Effector memory CD8-positive, alpha-beta T cell (primary cell): ENCODE data around the gene PLXNA4.
"Not testable (repeated sequence)": the region's sequence is repeated elsewhere in the genome, so short reads cannot be mapped to it uniquely, and the experiment has no call there.

Experiments used
- ATAC-seq: fragments of 150-1000 bp; cut with Tn5 transposase; replicated peaks from 2 replicates; pipeline ENCODE4 v1.10.0; 2021; ENCODE audit warnings: mild to moderate bottlenecking, moderate library complexity
- DNase-seq, 3 experiments: peaks; one replicate each; pipeline ENCODE4 v3.0.0; 2021
- H3K27ac Mint-ChIP-seq, 2 donors: one replicate each; pipeline ENCODE4 v1.8.0; 2022; ENCODE audit warnings: mild to moderate bottlenecking in 2 of 2, mixed read lengths in 2 of 2, moderate library complexity in 2 of 2
- H3K27me3 Mint-ChIP-seq, 2 donors: one replicate each; pipeline ENCODE4 v1.8.0; 2022; ENCODE audit warnings: mixed read lengths in 2 of 2
- H3K36me3 Mint-ChIP-seq: one replicate; pipeline ENCODE4 v1.8.0; 2022; ENCODE audit warnings: mild to moderate bottlenecking, moderate library complexity, mixed read lengths; ENCODE audit not compliant: insufficient read depth
- H3K4me1 Mint-ChIP-seq, 2 donors: one replicate each; pipeline ENCODE4 v1.8.0; 2022; ENCODE audit warnings: low read depth in 2 of 2, mixed read lengths in 2 of 2
- H3K4me3 Mint-ChIP-seq, 2 donors: one replicate each; pipeline ENCODE4 v1.8.0; 2022; ENCODE audit warnings: mild to moderate bottlenecking in 2 of 2, mixed read lengths in 2 of 2, moderate library complexity in 2 of 2
- H3K9me3 Mint-ChIP-seq, 2 donors: one replicate each; pipeline ENCODE4 v1.8.0; 2022; ENCODE audit warnings: mixed read lengths in 2 of 2

Gene PLXNA4

DNA sequence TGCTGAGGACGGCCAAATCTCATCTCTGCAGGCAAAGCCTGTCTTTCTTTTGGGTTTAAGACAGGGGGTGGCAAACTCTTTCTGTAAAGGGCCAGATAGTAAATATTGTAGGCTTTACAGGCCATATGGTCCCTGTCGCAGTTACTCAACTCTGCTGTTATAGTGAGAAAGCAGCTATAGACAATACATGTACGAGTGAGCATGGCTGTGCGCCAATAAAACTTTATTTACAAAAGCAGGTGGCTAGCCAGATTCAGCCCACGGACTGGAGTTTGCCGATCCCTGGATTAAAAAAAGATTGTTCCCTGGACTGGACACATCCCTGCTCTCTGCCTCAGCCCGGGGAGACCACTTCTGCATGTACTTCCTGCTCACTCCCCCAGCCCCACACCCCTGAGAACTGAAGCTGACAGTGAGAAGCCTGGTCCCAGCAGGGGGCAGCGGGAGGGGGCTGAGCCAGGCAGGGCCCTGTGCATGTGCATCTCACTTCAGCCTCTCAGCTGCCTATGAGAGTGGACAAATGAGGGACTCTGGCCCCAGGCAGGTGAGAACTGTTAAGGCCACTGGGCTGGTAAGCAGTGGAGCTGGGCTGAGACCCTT, 392.4 kb downstream of the PLXNA4 start:
- H3K36me3 Mint-ChIP-seq, result peaks cover 3% of the 10 kb centered on the region
- no peak overlapping the region for H3K4me3 Mint-ChIP-seq
- ATAC-seq (no peak), DNase-seq (no peak)
- peaks cover 3 to 6% of the 10 kb centered on the region in 2 donors for H3K9me3 Mint-ChIP-seq
- no peaks in the 10 kb centered on the region for H3K4me1 Mint-ChIP-seq
- H3K27me3 Mint-ChIP-seq, result peaks cover 0 to 15% of the 10 kb centered on the region in 2 donors
- H3K27ac Mint-ChIP-seq, result no peak overlapping the region

DNA sequence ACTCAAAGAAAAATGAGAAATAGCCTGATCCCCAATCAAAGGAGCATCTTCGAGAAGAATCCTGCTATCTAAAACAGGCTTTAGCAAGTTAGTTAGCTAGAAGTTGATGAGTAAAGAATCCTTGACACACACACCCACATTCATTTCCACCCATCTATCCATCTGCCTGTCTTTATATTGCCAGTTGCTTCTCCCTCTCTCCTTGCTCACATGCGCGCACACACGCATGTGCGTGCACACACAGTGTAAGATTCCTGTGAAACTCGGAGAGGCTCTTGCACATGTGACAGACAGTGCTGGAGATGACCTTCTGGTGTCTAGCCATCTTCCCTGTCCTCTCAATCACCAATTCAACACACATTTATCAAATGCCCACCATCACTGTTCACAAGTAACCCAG, 393.3 kb downstream of the PLXNA4 start:
- Mint-ChIP-seq H3K27ac (no peak overlapping the region), H3K36me3 (peaks cover 3% of the 10 kb centered on the region), H3K4me1 (no peaks in the 10 kb centered on the region), H3K27me3 (peaks cover 0 to 15% of the 10 kb centered on the region in 2 donors), H3K4me3 (no peak overlapping the region), H3K9me3 (peaks cover 3 to 6% of the 10 kb centered on the region in 2 donors)
- DNase-seq (no peak), ATAC-seq (no peak)

DNA sequence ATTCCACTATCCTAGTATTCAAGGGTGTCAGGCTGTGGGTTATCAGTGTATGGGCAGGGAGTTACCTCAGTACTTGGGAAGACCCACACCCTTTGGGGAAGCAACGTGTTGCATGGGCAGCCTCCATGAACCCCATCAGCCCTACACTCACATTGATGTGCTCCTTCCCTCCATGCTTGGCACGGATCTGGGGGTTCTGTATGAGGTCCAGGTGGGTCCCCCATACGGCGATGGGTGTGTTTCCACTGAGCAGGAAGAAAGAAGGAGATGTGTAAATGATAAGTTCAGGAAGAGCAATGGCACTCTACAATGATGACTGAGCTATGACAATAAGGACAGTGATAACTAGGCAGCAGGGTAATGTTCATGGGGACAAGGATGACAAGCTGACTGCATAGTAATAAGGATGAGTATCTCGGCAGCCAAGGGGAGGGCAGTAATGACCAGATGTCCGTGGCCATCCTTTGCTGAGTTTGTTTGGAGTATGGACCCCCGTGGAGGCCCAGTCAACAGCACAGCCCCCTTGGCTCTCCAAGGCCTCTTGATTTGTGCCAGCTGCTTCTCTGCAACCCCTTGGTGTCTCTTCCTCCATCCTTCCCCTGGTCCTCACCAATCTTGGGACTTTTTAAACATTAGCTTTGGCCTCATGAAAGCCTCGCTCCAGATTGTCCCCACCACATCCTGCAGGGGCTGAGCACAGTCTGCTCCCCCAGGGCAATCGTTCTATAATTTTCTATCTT, 394.2 kb downstream of the PLXNA4 start:
- DNase-seq (no peak), ATAC-seq (no peak)
- Mint-ChIP-seq H3K36me3 (peaks cover 3% of the 10 kb centered on the region), H3K27me3 (peaks cover 0 to 15% of the 10 kb centered on the region in 2 donors), H3K4me3 (no peak overlapping the region), H3K27ac (no peak overlapping the region), H3K4me1 (no peaks in the 10 kb centered on the region), H3K9me3 (peaks cover under 1 to 3% of the 10 kb centered on the region in 2 donors)

DNA sequence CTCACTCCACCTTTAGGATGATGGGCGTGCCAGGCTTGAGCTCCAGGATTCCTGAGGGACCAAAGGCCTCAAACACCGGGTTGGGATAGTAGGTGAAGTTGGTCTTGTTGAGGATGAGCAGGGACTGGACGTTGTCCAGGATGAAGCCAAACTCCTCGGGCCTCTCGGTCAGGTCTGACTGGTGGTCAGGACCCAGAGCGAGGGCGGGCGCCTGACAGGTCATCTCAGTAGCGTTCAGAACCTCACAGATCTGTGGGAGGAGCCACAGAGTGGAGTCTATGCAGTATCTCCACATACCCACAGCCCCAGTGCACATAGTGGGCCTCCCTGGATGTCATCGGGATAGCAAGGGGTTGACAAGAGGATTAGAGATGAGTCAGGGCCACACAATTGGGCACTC, 394.9 kb downstream of the PLXNA4 start:
- Mint-ChIP-seq H3K27me3 (peaks cover 0 to 15% of the 10 kb centered on the region in 2 donors), H3K27ac (no peak overlapping the region), H3K36me3 (peaks cover 3% of the 10 kb centered on the region), H3K4me3 (no peak overlapping the region), H3K4me1 (no peaks in the 10 kb centered on the region), H3K9me3 (no peaks in the 10 kb centered on the region)
- no peak for DNase-seq
- ATAC-seq, result no peak

DNA sequence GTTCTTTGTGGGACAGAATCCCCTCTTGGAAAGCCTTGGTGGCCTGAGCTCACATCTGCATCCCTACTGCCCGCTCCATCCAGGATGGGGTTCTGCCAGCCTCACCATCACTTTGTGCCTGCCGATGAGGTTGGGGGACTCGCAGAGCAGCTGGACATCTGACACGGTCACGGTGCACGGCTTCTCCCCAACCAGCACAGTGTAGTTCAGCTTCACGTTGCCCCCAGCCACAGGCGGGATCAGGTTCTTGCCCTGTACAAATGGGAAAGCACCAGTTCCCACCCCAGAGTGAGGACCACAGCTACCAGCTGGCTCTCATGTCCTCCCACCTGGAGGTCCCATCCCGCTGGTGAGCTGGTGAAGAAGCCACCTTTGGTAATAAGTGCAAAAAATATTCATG, 395.8 kb downstream of the PLXNA4 start:
- H3K27ac Mint-ChIP-seq, result no peak overlapping the region
- no peaks in the 10 kb centered on the region for H3K4me1 Mint-ChIP-seq

DNA sequence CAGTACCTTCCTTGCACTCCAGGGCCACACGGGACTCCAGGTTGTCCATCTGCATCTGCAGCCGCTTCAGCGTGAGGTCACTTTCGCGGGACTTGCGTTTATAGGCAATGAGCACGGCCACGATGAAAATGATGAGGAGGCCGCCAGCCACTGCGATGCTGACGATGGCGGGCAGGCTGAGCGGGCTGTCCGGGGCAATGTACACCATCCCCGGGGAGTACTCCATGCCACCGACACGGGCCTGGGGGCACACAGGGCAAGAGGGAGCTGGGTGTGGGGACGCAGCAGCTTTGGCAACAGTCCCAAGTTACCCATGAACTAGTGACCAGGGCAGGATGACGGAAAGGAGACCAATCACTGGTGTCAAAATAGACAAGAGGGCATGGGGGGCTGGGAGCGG, 396.6 kb downstream of the PLXNA4 start:
- H3K4me1 Mint-ChIP-seq, result no peaks in the 10 kb centered on the region
- no peak for ATAC-seq
- H3K9me3 Mint-ChIP-seq, result no peaks in the 10 kb centered on the region
- H3K27ac Mint-ChIP-seq, result no peak overlapping the region
- peaks cover 0 to 15% of the 10 kb centered on the region in 2 donors for H3K27me3 Mint-ChIP-seq
- no peak for DNase-seq
- no peak overlapping the region for H3K4me3 Mint-ChIP-seq
- peaks cover 3% of the 10 kb centered on the region for H3K36me3 Mint-ChIP-seq

More for the DNA sequence above, 395.8 kb downstream of the PLXNA4 start:
- Mint-ChIP-seq H3K36me3 (peaks cover 3% of the 10 kb centered on the region), H3K27me3 (peaks cover 0 to 15% of the 10 kb centered on the region in 2 donors), H3K9me3 (no peaks in the 10 kb centered on the region), H3K4me3 (no peak overlapping the region)
- DNase-seq (no peak), ATAC-seq (no peak)

DNA sequence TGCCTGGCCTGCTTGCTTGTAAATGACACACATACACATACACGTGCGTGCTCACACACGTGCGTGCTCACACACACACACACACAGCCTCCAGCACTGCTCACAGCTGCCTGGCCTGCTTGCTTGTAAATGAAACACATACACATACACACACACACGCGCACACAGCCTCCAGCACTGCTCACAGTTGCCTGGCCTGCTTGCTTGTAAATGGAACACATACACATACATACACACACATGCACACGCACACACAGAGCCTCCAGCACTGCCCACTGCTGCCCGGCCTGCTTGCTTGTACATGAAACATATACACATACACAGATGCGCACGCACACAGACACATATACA, 397.2 kb downstream of the PLXNA4 start:
- Mint-ChIP-seq H3K9me3 (no peaks in the 10 kb centered on the region), H3K27me3 (peaks cover 0 to 15% of the 10 kb centered on the region in 2 donors), H3K4me1 (no peaks in the 10 kb centered on the region), H3K4me3 (no peak overlapping the region), H3K27ac (no peak overlapping the region), H3K36me3 (peaks cover 3% of the 10 kb centered on the region)
- ATAC-seq (no peak), DNase-seq (no peak)

DNA sequence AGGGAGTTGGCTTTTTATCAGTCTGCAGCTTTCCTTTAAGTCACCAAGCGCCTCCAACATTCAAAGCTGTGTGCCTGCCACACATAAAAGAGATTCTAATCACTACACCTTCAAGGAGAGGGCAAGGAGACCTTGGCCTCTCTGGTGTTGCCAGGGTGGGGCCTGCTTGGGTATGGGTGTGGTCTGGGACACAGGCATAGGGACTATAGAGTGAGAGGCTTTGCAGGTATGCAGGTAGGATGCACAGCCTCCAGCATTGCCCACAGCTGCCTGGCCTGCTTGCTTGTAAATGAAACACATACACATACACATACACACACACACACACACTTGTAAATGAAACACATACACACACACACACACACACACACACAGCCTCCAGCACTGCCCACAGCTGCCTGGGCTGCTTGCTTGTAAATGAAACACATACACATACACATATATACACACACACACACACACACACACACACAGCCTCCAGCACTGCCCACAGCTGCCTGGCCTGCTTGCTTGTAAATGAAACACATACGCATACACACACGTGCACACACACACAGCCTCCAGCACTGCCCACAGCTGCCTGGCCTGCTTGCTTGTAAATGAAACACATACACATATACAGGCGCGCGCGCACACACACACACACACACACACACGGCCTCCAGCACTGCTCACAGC, 397.7 kb downstream of the PLXNA4 start:
- ATAC-seq, DNase-seq, H3K36me3 Mint-ChIP-seq, H3K27ac Mint-ChIP-seq, H3K9me3 Mint-ChIP-seq, H3K4me3 Mint-ChIP-seq, H3K4me1 Mint-ChIP-seq: not testable (repeated sequence)
- H3K27me3 Mint-ChIP-seq, result peaks cover 0 to 15% of the 10 kb centered on the region in 2 donors

DNA sequence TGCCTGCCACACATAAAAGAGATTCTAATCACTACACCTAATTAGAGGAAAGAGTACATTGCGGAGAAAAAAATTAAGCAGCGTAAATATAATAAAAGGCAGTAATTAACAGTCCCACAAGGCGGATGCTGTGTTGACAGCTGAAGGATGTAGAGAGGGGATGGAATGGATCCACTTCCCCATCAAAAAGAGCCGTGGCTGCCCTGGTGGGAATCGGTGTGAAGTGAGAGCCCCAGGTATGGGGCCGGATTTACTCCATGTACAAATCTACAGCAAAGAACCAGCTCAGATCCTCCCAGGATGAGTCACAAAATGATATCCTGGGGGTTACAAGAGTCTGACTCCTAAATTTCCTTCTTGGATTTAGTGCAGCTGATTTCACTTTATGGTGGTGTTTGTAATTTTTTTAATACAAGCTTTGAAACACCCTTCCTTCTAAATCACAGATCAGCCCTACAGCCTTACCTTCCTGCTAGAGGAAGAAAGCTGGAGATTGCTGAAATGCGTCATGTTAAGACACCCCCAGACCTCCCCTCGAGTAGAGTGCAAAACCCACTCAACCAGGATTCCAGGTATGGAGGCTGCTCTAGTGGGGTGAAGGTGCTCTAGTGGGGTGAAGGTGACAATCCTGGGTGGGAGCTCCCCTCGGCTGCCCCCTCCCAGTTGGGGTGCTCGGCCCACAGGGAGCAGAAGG, 398.4 kb downstream of the PLXNA4 start:
- Mint-ChIP-seq H3K36me3 (peaks cover 3% of the 10 kb centered on the region), H3K27me3 (peaks cover 5 to 11% of the 10 kb centered on the region in 2 donors), H3K9me3 (no peaks in the 10 kb centered on the region), H3K27ac (no peak overlapping the region), H3K4me3 (no peak overlapping the region), H3K4me1 (no peaks in the 10 kb centered on the region)
- ATAC-seq (no peak), DNase-seq (no peak)

DNA sequence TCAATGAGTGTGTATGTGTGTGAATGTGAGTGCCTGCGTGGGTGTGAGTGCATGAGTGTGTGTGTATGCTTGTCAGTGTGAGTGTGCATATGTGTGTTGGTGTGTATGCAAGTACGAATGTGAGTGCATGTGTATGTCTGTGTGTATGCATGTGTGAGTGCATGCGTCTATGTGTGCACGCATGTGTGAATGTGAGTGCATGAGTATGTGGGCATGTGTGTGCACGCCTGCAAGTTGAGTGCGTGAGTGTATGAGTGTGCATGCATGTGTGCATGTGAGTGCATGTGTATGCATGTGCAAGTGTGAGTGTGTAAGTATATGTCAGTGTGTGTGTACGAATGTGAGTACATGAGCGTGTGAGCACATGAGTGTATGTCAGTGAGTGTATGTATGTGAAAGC, 399.6 kb downstream of the PLXNA4 start:
- ATAC-seq, result no peak
- no peak for DNase-seq
- Mint-ChIP-seq H3K4me1 (no peaks in the 10 kb centered on the region), H3K9me3 (no peaks in the 10 kb centered on the region), H3K4me3 (no peak overlapping the region), H3K27me3 (peaks cover 2 to 8% of the 10 kb centered on the region in 2 donors), H3K27ac (no peak overlapping the region), H3K36me3 (no peaks in the 10 kb centered on the region)

DNA sequence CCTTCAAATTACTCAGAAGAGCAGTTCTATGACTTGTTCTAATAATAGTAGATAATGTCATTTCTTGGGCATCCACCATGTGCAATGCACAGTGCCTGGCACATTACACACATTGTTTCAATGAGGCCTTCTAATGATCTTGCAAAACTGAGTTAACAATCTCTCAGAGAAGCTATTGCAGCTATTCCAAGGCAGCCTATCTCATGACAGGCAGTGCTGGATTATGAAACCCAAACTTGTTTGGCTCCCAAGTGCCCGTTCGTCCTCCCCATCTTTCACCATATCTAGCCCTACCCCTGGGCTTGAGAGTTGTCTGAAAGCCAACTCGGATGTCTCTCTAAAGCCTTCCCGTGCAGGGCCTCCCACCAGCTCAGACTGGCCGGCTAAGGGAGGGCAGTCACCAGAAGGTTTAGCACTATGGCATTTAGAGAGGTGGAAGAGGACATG, 405.1 kb downstream of the PLXNA4 start:
- Mint-ChIP-seq H3K4me1 (no peaks in the 10 kb centered on the region), H3K4me3 (no peak overlapping the region), H3K9me3 (no peaks in the 10 kb centered on the region), H3K27me3 (peaks cover 8 to 10% of the 10 kb centered on the region in 2 donors), H3K27ac (no peak overlapping the region), H3K36me3 (no peaks in the 10 kb centered on the region)
- no peak for ATAC-seq
- no peak for DNase-seq

DNA sequence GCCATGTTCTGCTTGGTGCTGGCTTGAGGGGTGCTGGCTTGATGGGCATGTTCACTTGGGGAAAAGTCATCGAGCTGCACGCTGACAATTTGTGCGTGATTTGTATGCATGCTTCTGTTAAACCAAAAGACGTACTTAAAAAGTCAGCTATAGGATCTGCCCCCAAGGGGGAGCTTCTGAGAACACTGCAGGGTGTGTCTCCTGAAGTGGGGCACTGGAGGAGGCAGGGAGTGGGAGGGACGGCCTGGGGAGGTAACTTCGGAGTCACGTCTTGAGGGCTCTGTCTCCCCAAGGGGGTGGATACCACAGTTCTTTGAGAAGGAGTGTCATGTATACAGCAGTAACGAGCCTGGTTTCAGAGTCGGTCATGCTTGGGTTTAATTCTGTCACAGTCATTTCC, 406.5 kb downstream of the PLXNA4 start:
- no peaks in the 10 kb centered on the region for H3K9me3 Mint-ChIP-seq
- DNase-seq, result no peak
- ATAC-seq, result no peak
- no peak overlapping the region for H3K27ac Mint-ChIP-seq
- H3K4me3 Mint-ChIP-seq, result no peak overlapping the region
- H3K27me3 Mint-ChIP-seq, result peaks cover 8 to 15% of the 10 kb centered on the region in 2 donors
- H3K4me1 Mint-ChIP-seq, result no peaks in the 10 kb centered on the region
- no peaks in the 10 kb centered on the region for H3K36me3 Mint-ChIP-seq

DNA sequence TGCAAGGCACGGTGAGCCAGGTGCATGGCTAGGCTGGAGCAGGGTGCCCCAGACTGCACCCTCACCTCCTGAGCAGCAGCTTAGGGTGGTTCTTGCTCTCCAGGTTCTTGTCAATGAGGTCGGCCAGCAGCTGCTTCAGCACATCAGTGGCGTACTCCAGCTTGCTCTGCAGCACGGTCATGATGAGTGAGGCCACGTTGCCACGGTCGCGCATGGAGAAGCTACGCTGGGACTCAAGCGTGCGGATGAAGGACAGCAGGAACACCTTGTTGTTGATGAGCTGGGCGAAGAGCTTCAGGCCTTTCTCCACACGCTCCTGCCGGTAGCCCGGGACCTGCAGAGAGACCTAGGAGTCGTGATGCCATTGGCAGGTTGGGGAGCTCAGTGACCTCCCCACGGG, 408.0 kb downstream of the PLXNA4 start:
- Mint-ChIP-seq H3K27me3 (peaks cover 7 to 18% of the 10 kb centered on the region in 2 donors), H3K4me3 (no peak overlapping the region), H3K4me1 (no peaks in the 10 kb centered on the region), H3K27ac (no peak overlapping the region), H3K9me3 (no peaks in the 10 kb centered on the region), H3K36me3 (peaks cover 2% of the 10 kb centered on the region)
- no peak for DNase-seq
- ATAC-seq, result no peak
